HG03575 (cell line): ENCODE results near the gene CPT1C.
"Not testable (repeated sequence)": the region's sequence is repeated elsewhere in the genome, so short reads cannot be mapped to it uniquely, and the experiment has no call there.

Source experiments
- ATAC-seq: cut with Tn5 transposase; IDR thresholded peaks from one replicate; pipeline ENCODE4 v1.9.1; 2021; ENCODE audit not compliant: unreplicated experiment, insufficient number of reproducible peaks, low FRiP score; ENCODE audit errors: extremely low read depth

The CPT1C gene

GRCh38 chr19:49696115-49696514 is 5.2 kb downstream of the CPT1C start:
- no peak for ATAC-seq

GRCh38 chr19:49696865-49697264 is 5.9 kb downstream of the CPT1C start:
- no peak for ATAC-seq

GRCh38 chr19:49699364-49699763 is 8.4 kb downstream of the CPT1C start:
- no peak for ATAC-seq

- ATAC-seq: no peak
These were observed 9.6 kb downstream of the CPT1C start for GRCh38 chr19:49700563-49700962.

- ATAC-seq: no peak
These were observed 10.4 kb downstream of the CPT1C start for GRCh38 chr19:49701271-49701786.

- ATAC-seq: no peak
These were observed 14.1 kb downstream of the CPT1C start for GRCh38 chr19:49704888-49705642.

GRCh38 chr19:49705919-49706318 is 15.0 kb downstream of the CPT1C start:
- no peak for ATAC-seq

- no peak for ATAC-seq
These were observed 19.5 kb downstream of the CPT1C start for GRCh38 chr19:49710372-49710951.

- ATAC-seq: no peak
These were observed 21.5 kb downstream of the CPT1C start for GRCh38 chr19:49712397-49712859.

- no peak for ATAC-seq
These were observed 22.4 kb downstream of the CPT1C start for GRCh38 chr19:49713236-49713845.

- ATAC-seq: no peak
These were observed 25.2 kb downstream of the CPT1C start for GRCh38 chr19:49716154-49716553.

GRCh38 chr19:49718511-49718910 is 27.6 kb downstream of the CPT1C start:
- ATAC-seq: no peak

- no peak for ATAC-seq
These were observed 28.1 kb downstream of the CPT1C start for GRCh38 chr19:49718991-49719390.

GRCh38 chr19:49719420-49719819 is 28.5 kb downstream of the CPT1C start:
- ATAC-seq: not testable (repeated sequence)

- ATAC-seq: no peak
These were observed 36.5 kb downstream of the CPT1C start for GRCh38 chr19:49727217-49728030.

- no peak for ATAC-seq
These were observed 39.2 kb downstream of the CPT1C start for GRCh38 chr19:49730166-49730565.

- ATAC-seq: no peak
These were observed 47.4 kb downstream of the CPT1C start for GRCh38 chr19:49738268-49738667.

- no peak for ATAC-seq
These were observed 48.2 kb downstream of the CPT1C start for GRCh38 chr19:49739098-49739497.

- ATAC-seq: no peak
These were observed 49.0 kb downstream of the CPT1C start for GRCh38 chr19:49739933-49740332.
